Fibroblast of upper back skin (primary cell): ENCODE data around the gene KLRK1.
A peak's percentile ranks its signal among the peaks of the same experiment; 100 is the strongest.
"Not testable (repeated sequence)": the region's sequence is repeated elsewhere in the genome, so short reads cannot be mapped to it uniquely, and the experiment has no call there.

Experiments
- DNase-seq: peaks from one replicate; pipeline ENCODE4 v3.0.0-alpha.2; 2013

KLRK1 gene

DNA sequence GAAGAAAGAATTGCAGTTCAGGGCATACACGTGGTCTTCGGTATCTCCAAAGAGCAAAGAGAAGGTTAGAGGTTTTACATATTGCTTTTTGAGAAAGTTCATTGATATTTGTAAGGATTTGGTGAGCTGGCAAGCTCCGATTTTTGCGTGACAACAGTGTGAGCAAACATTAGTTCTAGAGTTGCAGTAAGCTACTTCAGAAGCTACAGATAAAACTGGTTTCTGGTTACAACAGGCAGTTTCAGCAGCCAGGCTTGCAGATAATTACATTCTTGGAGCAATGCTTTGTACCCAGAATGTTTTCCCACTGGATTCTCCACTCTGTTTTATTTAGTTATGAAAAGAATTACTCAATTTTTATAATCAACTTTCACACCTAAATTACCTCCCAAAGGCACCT is 28.2 kb downstream of the KLRK1 start:
- DNase-seq = peak; percentile 28

DNA sequence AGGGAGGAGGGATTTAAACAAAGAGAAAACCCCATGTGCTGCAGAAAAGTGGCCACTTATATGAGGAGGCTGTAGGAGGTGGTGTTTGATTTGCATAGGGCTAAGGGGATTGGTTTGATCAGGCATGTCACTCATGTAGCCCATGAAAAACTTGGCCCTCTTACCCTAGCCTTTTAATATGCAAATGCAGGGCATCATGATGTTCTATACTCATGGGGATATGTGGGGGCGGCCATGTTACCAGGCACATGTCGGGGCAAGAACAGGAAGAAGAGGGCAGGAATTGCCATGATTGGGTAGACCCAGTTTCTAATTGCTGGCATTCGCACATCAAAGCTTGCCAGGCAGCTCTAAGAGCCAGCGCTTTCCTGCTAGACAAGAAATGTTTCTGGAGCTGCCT is 28.8 kb downstream of the KLRK1 start:
- no peak for DNase-seq

DNA sequence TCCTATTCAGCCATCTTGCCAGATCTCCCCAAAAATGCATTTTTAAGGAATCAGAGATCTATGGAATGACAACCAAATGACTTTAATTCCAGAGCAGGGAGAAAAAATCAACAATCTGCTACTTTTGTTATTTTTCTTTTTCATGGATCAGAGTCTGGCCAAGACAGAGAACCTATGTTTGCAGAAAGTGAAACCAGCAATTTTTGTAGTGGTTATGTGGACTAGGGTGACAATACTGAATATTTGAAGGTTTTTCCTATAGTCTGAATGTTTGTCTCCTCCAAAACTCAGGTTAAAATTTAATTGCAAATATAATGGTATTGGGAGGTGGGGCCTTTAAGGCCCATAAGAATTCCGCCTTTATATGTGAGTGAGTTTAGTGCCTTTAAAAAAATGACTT is 30.9 kb downstream of the KLRK1 start:
- DNase-seq = no peak

DNA sequence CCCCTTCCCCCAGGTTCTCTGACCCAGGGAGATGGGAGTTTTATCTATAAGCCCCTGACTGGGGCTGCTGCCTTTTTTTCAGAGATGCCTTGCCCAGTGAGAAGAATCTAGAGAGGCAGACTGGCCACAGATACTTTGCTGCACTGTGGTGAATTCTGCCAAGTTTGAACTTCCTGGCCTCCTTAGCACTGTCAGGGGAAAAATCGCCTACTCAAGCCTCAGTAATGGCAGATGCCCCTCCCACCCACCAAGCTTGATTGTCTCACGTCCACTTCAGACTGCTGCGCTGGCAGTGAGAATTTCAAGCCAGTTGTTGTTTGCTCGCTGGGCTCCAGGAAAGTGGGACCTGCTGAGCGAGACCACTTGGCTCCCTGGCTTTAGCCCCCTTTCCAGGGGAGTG is 31.7 kb downstream of the KLRK1 start:
- DNase-seq = no peak

DNA sequence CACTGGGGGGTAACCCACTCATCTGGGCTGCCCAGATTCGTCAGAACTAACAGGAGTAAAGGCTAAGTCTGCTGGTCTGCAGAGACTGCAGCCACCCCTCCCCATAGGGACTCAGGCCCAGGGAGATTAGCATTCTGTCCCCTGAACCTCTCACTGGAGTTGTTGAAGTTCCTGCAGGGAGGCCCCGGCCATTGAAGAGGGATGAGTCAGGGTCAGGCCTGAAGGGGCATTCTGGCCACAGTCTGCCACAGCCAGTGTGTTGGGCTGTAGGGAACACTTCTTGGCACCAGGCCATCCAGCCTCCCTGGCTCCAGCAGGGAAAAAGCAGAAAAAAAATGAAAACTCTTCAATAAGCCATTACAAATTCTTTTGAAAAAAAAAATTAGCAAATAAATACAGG is 35.3 kb downstream of the KLRK1 start:
- peak; percentile 22 for DNase-seq

DNA sequence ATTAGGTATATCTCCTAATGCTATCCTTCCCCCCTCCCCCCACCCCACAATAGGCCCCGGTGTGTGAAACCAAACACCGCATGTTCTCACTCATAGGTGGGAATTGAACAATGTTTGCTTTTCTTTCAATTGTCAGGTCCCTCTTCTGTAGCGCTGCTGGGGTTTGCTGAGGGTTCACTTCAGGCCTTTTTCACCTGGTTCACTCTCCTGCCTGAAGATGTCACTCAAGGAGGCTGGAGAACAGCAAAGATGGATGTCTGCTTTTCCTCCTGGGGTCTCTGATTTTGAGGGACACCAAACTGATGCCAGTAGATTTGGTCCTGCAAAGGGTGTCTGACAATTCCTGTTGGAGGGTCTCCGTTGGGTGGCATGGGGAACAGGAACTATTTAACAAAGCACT is 35.8 kb downstream of the KLRK1 start:
- no peak for DNase-seq

DNA sequence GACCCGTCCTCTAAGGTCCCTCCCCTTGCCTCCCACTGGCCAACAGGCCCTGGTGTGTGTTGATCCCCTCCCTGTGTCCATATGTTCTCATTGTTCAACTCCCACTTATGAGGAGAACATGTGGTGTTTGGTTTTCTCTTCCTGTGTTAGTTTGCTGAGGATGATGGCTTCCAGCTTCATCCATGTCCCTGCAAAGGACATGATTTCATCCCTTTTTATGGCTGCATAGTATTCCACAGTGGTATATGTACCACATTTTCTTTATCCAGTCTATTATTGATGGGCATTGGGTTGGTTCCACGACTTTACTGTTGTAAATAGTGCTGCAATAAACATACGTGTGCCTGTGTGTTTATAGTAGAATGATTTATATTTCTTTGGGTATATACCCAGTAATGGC is 38.4 kb downstream of the KLRK1 start:
- not testable (repeated sequence) for DNase-seq

DNA sequence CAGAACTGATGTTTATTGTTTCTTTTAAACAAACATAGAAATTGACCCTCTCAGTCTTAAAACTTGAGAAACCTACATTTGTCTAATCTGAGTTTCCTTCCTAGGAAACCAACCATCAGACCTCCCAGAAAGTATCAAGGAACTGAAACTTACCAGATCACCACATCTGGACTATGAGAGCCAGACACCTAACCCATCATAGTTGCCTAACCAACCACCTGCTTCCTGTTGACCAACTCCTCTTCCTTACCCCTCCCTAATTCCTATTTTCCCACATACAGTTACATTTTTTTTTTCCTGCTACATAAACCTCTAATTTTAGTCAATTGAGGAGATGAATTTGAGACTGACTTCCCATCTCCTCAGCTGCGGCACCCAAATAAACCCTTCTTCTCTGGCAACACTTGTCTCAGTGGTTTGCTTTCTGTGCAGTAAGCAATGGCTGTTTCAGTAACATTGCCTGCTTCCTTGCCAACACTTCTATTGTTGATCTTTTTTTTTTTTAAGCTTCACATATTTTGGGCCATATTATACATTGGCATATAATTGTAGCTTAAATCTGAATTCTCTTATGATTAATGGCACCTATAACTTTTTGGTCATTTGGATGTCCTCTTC is 47.8 kb downstream of the KLRK1 start:
- no peak for DNase-seq

DNA sequence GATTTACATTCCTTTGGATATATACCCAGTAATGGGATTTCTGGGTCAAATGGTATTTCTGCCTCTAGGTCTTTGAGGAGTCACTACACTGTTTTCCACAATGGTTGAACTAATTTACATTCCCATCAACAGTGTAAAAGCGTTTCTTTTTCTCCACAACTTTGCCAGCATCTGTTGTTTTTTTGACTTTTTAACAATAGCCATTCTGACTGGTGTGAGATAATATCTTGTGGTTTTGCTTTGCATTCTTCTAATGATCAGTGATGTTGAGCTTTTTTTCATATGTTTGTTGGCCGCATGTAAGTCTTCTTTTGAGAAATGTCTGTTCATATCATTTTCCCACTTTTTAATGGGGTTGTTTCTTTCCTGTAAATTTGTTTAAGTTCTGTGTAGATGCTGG is 48.9 kb downstream of the KLRK1 start:
- not testable (repeated sequence) for DNase-seq

DNA sequence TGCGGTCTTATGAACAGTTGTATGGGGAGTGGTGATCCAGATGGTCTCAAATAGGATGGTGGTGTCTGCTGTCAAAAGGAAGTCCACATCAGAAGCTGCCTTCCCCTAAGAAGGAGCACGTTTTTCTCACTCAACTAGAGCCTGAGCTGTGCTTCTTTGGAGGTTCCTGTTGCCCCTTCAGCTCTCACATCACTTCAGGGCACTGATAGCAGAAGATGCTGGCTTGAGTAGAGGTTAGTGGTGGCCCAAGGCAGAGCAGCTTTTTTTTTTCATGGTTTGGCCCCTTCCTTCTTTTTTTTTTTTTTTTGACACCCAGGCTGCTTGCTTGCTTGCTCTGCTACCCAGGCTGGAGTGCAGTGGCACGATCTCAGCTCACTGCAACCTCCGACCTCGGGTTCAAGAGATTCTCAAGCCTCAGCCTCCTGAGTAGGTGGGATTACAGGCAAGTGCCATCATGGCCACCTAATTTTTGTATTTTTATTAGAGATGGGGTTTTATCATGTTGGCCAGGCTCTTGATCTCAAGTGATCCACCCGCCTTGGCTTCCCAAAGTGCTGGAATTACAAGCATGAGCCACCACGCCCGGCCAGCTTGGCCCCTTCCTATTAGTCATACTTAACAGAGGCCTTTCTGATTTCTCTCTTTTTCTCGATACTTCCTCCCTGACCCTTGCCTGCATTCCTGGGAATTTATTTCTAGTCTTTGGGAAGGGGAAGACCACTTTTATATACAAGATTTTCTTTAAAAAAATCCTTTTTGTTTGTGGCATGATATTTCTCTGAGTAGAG is 50.6 kb downstream of the KLRK1 start:
- peak; percentile 22 for DNase-seq

DNA sequence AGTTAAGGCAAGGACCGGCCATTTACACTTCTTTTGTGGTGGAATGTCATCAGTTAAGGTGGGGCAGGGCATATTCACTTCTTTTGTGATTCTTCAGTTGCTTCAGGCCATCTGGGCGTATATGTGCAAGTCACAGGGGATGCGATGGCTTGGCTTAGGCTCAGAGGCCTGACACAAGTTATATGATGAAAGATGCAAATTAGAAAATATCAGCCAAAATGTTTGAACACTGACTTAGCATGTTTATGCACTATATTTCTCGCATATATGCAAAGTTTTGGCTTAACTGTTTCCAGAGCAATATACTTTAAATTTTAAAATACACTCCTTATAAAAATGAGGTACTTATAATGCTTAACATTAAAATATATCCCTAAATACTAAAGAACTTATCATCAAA is 51.4 kb downstream of the KLRK1 start:
- DNase-seq = not testable (repeated sequence)

DNA sequence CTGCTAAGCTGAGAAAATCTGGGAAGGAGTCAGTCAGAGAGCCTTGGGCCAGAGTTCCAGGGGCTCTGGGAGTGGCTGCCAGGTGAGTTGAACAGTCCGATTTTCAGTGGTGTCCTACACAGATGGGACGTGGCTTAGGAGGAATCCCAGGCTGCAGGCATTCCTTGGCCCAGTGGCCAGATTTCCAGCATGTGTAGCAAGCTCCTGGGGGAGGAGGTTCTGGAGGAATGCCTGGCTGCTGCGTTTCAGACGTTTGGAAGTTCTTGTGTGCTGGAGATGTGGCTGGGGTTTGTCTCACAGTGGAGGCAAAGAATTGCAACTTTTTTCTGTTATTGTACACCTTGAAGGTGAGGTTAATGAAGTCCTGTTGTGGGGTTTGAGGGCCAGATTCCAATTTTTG is 53.6 kb downstream of the KLRK1 start:
- not testable (repeated sequence) for DNase-seq

DNA sequence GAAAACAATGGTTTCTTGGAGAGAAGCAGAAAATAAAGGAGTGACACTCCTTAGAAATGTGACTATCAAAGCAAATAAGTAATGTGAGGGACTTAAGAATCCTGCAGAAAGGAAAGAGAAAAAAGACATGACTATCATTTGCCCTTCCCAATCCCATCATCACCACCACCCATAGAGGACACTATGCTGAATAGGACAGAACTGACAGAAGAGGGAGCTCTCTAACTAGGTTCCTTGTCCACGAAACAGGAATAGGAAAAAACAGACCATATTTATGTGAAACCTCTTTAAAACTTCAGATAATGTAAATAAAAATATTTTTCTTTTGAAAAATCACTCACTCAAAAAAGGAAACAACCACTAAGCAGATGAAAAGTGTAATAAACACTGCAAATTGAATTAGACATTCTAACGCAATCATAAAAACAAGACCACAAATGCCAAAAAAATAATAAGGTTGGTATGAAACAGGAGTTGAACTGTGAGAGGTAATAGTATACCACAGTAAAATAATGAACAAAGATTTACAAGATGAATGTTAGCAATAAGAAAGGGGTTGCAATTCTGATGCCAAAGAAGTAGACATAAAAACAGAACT is 58.1 kb downstream of the KLRK1 start:
- DNase-seq = peak; percentile 55

DNA sequence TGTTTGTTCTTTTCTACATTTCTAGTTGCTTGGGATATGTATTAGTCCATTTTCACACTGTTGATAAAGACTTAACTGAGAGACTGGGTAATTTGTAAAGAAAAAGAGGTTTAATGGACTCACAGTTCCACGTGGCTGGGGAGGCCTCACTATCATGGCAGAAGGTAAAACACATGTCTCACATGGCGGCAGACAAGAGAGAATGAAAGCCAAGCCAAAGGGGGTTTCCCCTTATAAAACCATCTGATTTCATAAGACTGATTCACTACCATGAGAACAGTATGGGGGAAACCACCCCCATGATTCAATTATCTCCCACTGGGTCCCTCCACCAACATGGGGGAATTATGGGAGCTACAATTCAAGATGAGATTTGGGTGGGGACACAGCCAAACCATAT is 61.1 kb downstream of the KLRK1 start:
- DNase-seq = not testable (repeated sequence)
